GM23338 (cell line): Measurements from ENCODE around the gene LRMDA. TPM values are rescaled to one million over a fixed set of nuclear protein-coding genes. Genes with fewer than 3 reads are reported as not detected.

ENCODE experiments used
- ATAC-seq: fragments of 200-7000 bp; cut with Tn5 transposase; 3 replicates; pipeline ENCODE4 v1.9.1; 2020
- DNase-seq: peaks from one replicate; pipeline ENCODE4 v3.0.0-alpha.2; 2015; ENCODE audit warnings: low spot score
- H2AFZ ChIP-seq: fragments of 200-600 bp; sonication (generic); 2 replicates; pipeline ENCODE4 v1.8.0; 2016; ENCODE audit warnings: antibody characterized with exemption, mild to moderate bottlenecking, moderate library complexity
- H3F3A ChIP-seq: fragments of 200-600 bp; sonication (generic); replicated peaks from 2 replicates; pipeline ENCODE4 v1.8.0; 2017; ENCODE audit warnings: antibody characterized with exemption, mixed run types, low read depth
- H3K27ac ChIP-seq: fragments of 200-600 bp; sonication (generic); 2 replicates; pipeline ENCODE4 v1.6.1; 2016; ENCODE audit warnings: low read depth
- H3K27me3 ChIP-seq: fragments of 200-600 bp; sonication (generic); 2 replicates; pipeline ENCODE4 v1.8.0; 2016; ENCODE audit warnings: mild to moderate bottlenecking, mixed run types, moderate library complexity; ENCODE audit not compliant: insufficient read depth
- H3K36me3 ChIP-seq: fragments of 200-600 bp; sonication (generic); 2 replicates; pipeline ENCODE4 v1.8.0; 2016; ENCODE audit warnings: mild to moderate bottlenecking; ENCODE audit not compliant: insufficient read depth
- H3K4me1 ChIP-seq: fragments of 200-600 bp; sonication (generic); 2 replicates; pipeline ENCODE4 v1.8.0; 2016; ENCODE audit warnings: mild to moderate bottlenecking, moderate library complexity; ENCODE audit not compliant: insufficient read depth
- H3K4me2 ChIP-seq: fragments of 200-600 bp; sonication (generic); 2 replicates; pipeline ENCODE4 v1.7.1; 2017; ENCODE audit warnings: mixed run types
- H3K4me3 ChIP-seq: fragments of 200-600 bp; sonication (generic); 2 replicates; pipeline ENCODE4 v1.6.1; 2016; ENCODE audit warnings: mixed run types
- H3K79me2 ChIP-seq: fragments of 200-600 bp; sonication (generic); replicated peaks from 2 replicates; pipeline ENCODE4 v1.8.0; 2017; ENCODE audit warnings: mild to moderate bottlenecking; ENCODE audit not compliant: insufficient read depth
- H3K9me2 ChIP-seq: fragments of 200-600 bp; sonication (generic); 2 replicates; pipeline ENCODE4 v1.8.0; 2017; ENCODE audit not compliant: insufficient read depth
- H4K20me1 ChIP-seq: fragments of 200-600 bp; sonication (generic); replicated peaks from 2 replicates; pipeline ENCODE4 v1.8.0; 2017; ENCODE audit warnings: mild to moderate bottlenecking; ENCODE audit not compliant: insufficient read depth
- H3K27ac Mint-ChIP-seq: 2 replicates; pipeline ENCODE4 v1.8.0; 2020; ENCODE audit warnings: inconsistent platforms, mild to moderate bottlenecking, moderate library complexity, mixed read lengths
- H3K27me3 Mint-ChIP-seq: 3 replicates; pipeline ENCODE4 v1.8.0; 2022; ENCODE audit warnings: low read depth, mild to moderate bottlenecking, moderate library complexity, mixed read lengths, inconsistent platforms; ENCODE audit not compliant: insufficient read depth, poor library complexity
- H3K36me3 Mint-ChIP-seq: 3 replicates; pipeline ENCODE4 v1.8.0; 2021; ENCODE audit warnings: low read depth, mild to moderate bottlenecking, inconsistent platforms, moderate library complexity, mixed read lengths
- H3K4me1 Mint-ChIP-seq: 3 replicates; pipeline ENCODE4 v1.8.0; 2020; ENCODE audit warnings: mild to moderate bottlenecking, inconsistent platforms, mixed read lengths
- H3K4me3 Mint-ChIP-seq: 3 replicates; pipeline ENCODE4 v1.8.0; 2021; ENCODE audit warnings: moderate library complexity, mild to moderate bottlenecking, inconsistent platforms, mixed read lengths
- H3K9me3 Mint-ChIP-seq: 3 replicates; pipeline ENCODE4 v1.8.0; 2020; ENCODE audit warnings: moderate library complexity, mild to moderate bottlenecking, inconsistent platforms, mixed read lengths
- CREB1 ChIP-seq: fragments of 250-450 bp; sonication (Bioruptor Pico); IDR thresholded peaks from 2 replicates; pipeline ENCODE4 v1.5.0; 2020; ENCODE audit warnings: low read depth, mild to moderate bottlenecking, moderate library complexity
- EZH2 ChIP-seq: fragments of 200-600 bp; sonication (generic); IDR thresholded peaks from one replicate; pipeline ENCODE4 v1.8.0; 2017; ENCODE audit warnings: antibody characterized with exemption, mild to moderate bottlenecking, low read depth; ENCODE audit not compliant: unreplicated experiment
- POLR2AphosphoS5 ChIP-seq: IDR thresholded peaks from 2 replicates; pipeline ENCODE4 v1.6.1; 2016; ENCODE audit warnings: antibody characterized with exemption, low read depth
- STAT1 ChIP-seq: IDR thresholded peaks from one replicate; pipeline ENCODE4 v1.6.1; 2016; ENCODE audit warnings: antibody characterized with exemption; ENCODE audit not compliant: unreplicated experiment
- ZNF114 ChIP-seq: fragments of 250-450 bp; sonication (Bioruptor Pico); IDR thresholded peaks from 2 replicates; pipeline ENCODE4 v1.5.0; 2020; ENCODE audit warnings: mild to moderate bottlenecking, moderate library complexity
- polyA plus RNA-seq: library from polyadenylated mRNA; unstranded; fragments of >200 nt; fragmentation: Nextera tagmentation; extraction: Ambion mirVana; gene quantifications from 2 replicates; pipeline ENCODE4 v1.2.1, GENCODE V29; 2016
- total RNA-seq: library from RNA; depleted of rRNA; stranded (reverse); fragments of >200 nt; shearing (Covaris generic); gene quantifications from 2 replicates; pipeline ENCODE4 v1.2.3, GENCODE V29; 2014
- TF ChIP-seq, protein P1 (sequence below), 2 experiments: fragments of 200-600 bp in 1 of 2; sonication (generic) in 1 of 2; conservative IDR thresholded peaks; 2 replicates each; pipeline versions ENCODE4 v1.5.1 to v1.6.1; 2016 to 2017; ENCODE audit warnings: antibody characterized with exemption in 2 of 2, low read depth in 2 of 2, mild to moderate bottlenecking in 2 of 2, moderate library complexity in 1 of 2
- TF ChIP-seq, protein P2 (sequence below): IDR thresholded peaks from 2 replicates; pipeline ENCODE4 v1.6.1; 2016; ENCODE audit warnings: antibody characterized with exemption
- TF ChIP-seq, protein P3 (sequence below): IDR thresholded peaks from one replicate; pipeline ENCODE4 v1.6.1; 2018; ENCODE audit warnings: antibody characterized with exemption; ENCODE audit not compliant: unreplicated experiment

The LRMDA gene
- total and polyA plus RNA-seq, 2 experiments from 2014 or later = 0.90 to 1.8 TPM

DNA sequence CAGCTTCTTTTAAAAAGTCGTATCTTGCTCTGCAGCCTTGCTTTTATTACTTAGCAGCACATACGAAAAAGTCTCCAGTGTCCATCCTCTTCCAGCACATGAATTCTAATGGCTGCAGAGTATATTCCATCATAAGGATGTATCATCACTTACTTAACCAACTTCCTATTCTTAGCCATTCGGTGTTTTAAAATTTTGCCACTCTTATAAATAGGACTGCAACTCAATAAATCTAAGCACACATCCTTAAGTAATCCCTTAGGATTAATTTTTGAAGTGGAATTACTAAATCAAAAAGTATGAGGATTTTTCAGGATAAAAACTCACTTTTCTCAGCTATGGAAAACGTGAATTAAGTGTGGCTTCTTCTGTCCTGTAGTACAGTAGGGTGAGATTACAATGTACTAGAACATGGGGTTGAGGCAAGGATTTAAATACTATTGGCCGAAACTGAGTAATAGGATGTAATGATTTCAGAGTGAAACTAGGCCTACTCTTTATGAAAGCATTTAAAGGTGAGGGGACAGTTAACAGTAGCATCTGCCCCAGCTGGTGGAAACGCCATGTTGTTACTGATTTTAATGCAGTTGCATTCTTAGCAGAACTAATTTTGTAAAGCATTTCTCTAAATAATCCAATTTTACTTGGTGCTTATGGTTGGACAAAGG is 1035.5 kb downstream of the LRMDA start (continued):
- TF ChIP-seq, protein P1, sequence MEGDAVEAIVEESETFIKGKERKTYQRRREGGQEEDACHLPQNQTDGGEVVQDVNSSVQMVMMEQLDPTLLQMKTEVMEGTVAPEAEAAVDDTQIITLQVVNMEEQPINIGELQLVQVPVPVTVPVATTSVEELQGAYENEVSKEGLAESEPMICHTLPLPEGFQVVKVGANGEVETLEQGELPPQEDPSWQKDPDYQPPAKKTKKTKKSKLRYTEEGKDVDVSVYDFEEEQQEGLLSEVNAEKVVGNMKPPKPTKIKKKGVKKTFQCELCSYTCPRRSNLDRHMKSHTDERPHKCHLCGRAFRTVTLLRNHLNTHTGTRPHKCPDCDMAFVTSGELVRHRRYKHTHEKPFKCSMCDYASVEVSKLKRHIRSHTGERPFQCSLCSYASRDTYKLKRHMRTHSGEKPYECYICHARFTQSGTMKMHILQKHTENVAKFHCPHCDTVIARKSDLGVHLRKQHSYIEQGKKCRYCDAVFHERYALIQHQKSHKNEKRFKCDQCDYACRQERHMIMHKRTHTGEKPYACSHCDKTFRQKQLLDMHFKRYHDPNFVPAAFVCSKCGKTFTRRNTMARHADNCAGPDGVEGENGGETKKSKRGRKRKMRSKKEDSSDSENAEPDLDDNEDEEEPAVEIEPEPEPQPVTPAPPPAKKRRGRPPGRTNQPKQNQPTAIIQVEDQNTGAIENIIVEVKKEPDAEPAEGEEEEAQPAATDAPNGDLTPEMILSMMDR (conservative IDR thresholded peaks at IDR 0.05; ENCODE audit: low read depth in 2 of 2) = no peak
- TF ChIP-seq CREB1 (CRISPR knock-in tag) (no peak), EZH2 (no peak), STAT1 (no peak)

DNA sequence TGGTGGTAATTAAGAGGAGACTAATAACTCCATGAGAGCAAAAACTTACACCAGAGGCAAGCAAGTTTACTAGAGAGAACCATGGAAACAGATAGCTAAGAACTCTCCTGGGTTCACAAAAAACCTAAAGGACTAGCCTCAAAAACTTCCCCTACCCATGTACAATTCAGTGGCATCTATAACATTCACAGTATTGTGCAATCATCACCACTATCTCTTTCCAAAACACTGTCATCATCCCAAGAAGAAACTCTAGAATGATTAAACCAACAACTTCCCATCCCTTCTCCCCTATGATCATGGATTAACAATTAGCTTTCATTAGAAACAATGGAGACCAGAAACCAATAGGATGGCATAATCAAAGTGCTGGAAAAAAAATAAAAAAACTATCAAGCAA is 1038.3 kb downstream of the LRMDA start:
- Histone ChIP-seq H3K27ac (no peak overlapping the region), H3K36me3 (no peaks in the 10 kb centered on the region), H3K9me2 (peaks cover 2% of the 10 kb centered on the region; the same call in 1 of the 2 replicates), H3K27me3 (no peaks in the 10 kb centered on the region), H2AFZ (no peak overlapping the region), H3K4me1 (no peaks in the 10 kb centered on the region), H3K79me2 (no peaks in the 10 kb centered on the region), H3F3A (no peaks in the 10 kb centered on the region), H3K4me2 (no peak overlapping the region), H4K20me1 (no peaks in the 10 kb centered on the region), H3K4me3 (no peak overlapping the region)
- Mint-ChIP-seq H3K4me3 (no peak overlapping the region), H3K9me3 (no peaks in the 10 kb centered on the region), H3K27ac (no peak overlapping the region), H3K27me3 (no peaks in the 10 kb centered on the region), H3K36me3 (no peaks in the 10 kb centered on the region), H3K4me1 (no peaks in the 10 kb centered on the region)
- ATAC-seq (no peak), DNase-seq (no peak)
- no peak for TF ChIP-seq STAT1
- TF ChIP-seq, protein P2, sequence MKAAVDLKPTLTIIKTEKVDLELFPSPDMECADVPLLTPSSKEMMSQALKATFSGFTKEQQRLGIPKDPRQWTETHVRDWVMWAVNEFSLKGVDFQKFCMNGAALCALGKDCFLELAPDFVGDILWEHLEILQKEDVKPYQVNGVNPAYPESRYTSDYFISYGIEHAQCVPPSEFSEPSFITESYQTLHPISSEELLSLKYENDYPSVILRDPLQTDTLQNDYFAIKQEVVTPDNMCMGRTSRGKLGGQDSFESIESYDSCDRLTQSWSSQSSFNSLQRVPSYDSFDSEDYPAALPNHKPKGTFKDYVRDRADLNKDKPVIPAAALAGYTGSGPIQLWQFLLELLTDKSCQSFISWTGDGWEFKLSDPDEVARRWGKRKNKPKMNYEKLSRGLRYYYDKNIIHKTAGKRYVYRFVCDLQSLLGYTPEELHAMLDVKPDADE = no peak
- TF ChIP-seq ZNF114 (CRISPR knock-in tag) = no peak

DNA sequence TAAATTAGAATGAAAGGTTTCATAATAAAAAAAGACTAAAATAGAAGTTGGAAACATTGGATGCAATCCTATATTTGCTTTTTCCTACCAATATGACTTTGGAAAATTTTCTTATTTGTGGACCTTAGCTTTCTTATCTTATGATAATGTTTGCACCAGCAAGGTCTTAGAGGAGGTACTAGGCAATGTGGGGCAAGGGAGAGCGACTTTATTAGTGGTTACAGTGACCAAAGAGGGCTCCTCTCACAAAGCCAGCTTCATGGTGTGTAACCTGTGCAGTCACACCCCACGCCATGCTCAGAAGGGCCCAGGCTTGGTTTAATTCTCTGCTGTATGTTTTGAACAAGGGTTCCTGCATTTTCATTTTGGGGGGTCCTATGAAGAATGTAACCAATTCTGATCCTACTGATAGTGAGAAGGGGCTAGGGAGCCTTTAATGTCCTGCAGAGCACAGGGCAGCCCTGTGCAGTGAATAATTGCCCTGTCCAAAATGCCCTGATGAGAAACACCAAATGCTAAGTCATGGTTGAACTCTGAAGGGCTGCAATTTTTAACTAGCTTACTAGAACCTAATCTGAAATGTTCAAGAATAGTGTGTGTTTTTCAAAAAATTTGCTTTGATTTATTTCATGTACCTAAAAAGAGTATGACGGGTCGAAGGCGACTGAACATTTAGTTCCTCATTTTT is 1047.8 kb downstream of the LRMDA start:
- no peak overlapping the region for H3K4me3 Mint-ChIP-seq
- Histone ChIP-seq H3K36me3 (no peaks in the 10 kb centered on the region), H3K4me1 (no peaks in the 10 kb centered on the region), H3F3A (no peaks in the 10 kb centered on the region), H4K20me1 (no peaks in the 10 kb centered on the region), H3K79me2 (no peaks in the 10 kb centered on the region), H3K4me2 (no peak overlapping the region), H2AFZ (no peak overlapping the region), H3K4me3 (no peak overlapping the region), H3K27me3 (no peaks in the 10 kb centered on the region), H3K9me2 (no peaks in the 10 kb centered on the region), H3K27ac (no peak overlapping the region)
- H3K27me3 Mint-ChIP-seq = no peaks in the 10 kb centered on the region
- peaks cover 9% of the 10 kb centered on the region for H3K9me3 Mint-ChIP-seq
- ATAC-seq = no peak
- H3K4me1 Mint-ChIP-seq = no peaks in the 10 kb centered on the region
- DNase-seq = no peak
- H3K36me3 Mint-ChIP-seq = no peaks in the 10 kb centered on the region
- H3K27ac Mint-ChIP-seq = no peak overlapping the region
- TF ChIP-seq POLR2AphosphoS5 = no peak
- TF ChIP-seq, protein P3, sequence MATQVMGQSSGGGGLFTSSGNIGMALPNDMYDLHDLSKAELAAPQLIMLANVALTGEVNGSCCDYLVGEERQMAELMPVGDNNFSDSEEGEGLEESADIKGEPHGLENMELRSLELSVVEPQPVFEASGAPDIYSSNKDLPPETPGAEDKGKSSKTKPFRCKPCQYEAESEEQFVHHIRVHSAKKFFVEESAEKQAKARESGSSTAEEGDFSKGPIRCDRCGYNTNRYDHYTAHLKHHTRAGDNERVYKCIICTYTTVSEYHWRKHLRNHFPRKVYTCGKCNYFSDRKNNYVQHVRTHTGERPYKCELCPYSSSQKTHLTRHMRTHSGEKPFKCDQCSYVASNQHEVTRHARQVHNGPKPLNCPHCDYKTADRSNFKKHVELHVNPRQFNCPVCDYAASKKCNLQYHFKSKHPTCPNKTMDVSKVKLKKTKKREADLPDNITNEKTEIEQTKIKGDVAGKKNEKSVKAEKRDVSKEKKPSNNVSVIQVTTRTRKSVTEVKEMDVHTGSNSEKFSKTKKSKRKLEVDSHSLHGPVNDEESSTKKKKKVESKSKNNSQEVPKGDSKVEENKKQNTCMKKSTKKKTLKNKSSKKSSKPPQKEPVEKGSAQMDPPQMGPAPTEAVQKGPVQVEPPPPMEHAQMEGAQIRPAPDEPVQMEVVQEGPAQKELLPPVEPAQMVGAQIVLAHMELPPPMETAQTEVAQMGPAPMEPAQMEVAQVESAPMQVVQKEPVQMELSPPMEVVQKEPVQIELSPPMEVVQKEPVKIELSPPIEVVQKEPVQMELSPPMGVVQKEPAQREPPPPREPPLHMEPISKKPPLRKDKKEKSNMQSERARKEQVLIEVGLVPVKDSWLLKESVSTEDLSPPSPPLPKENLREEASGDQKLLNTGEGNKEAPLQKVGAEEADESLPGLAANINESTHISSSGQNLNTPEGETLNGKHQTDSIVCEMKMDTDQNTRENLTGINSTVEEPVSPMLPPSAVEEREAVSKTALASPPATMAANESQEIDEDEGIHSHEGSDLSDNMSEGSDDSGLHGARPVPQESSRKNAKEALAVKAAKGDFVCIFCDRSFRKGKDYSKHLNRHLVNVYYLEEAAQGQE = no peak
